BJ (cell line): ENCODE data around the gene GNB5. TPM values are rescaled to one million over a fixed set of nuclear protein-coding genes. Genes with fewer than 3 reads are reported as not detected.

ENCODE experiments used
- CTCF ChIA-PET: fragments of 350-600 bp; formaldehyde crosslinking; extraction: SDS; loops from one replicate; lab custom pipeline; 2021; ENCODE audit warnings: antibody characterized with exemption, inconsistent platforms; lab: Yijun Ruan, JAX
- POLR2A ChIA-PET: fragments of 300-600 bp; sonication (Branson Sonifier 250); formaldehyde crosslinking; extraction: SDS; loops from one replicate; lab custom pipeline; 2021; ENCODE audit warnings: antibody characterized with exemption; lab: Charles Lee
- DNase-seq: peaks from one replicate; pipeline ENCODE4 v3.0.0-alpha.2; 2011; ENCODE audit warnings: low read depth
- H3K27me3 ChIP-seq: 2 replicates; pipeline ENCODE4 v1.6.0; 2011; ENCODE audit warnings: low read length; ENCODE audit not compliant: control insufficient read depth, insufficient read depth
- H3K36me3 ChIP-seq: 2 replicates; pipeline ENCODE4 v1.5.1; 2011; ENCODE audit warnings: low read length; ENCODE audit not compliant: control insufficient read depth, insufficient read depth
- H3K4me3 ChIP-seq: 2 replicates; pipeline ENCODE4 v1.5.1; 2011; ENCODE audit warnings: low read depth, mild to moderate bottlenecking, control low read depth, low read length
- polyA plus RNA-seq: library from polyadenylated mRNA; depleted of rRNA; stranded (reverse); fragments of >200 nt; gene quantifications from 2 replicates; pipeline ENCODE4 v1.2.3, GENCODE V29; 2011
- TF ChIP-seq, protein P1 (sequence below): IDR thresholded peaks from 2 replicates; pipeline ENCODE4 v1.5.1; 2011; ENCODE audit warnings: low read depth, mild to moderate bottlenecking, control low read depth, inconsistent platforms, low read length, moderate library complexity; ENCODE audit not compliant: insufficient read depth

GNB5 gene
- polyA plus RNA-seq, 1 experiment, result 63.0 TPM

DNA sequence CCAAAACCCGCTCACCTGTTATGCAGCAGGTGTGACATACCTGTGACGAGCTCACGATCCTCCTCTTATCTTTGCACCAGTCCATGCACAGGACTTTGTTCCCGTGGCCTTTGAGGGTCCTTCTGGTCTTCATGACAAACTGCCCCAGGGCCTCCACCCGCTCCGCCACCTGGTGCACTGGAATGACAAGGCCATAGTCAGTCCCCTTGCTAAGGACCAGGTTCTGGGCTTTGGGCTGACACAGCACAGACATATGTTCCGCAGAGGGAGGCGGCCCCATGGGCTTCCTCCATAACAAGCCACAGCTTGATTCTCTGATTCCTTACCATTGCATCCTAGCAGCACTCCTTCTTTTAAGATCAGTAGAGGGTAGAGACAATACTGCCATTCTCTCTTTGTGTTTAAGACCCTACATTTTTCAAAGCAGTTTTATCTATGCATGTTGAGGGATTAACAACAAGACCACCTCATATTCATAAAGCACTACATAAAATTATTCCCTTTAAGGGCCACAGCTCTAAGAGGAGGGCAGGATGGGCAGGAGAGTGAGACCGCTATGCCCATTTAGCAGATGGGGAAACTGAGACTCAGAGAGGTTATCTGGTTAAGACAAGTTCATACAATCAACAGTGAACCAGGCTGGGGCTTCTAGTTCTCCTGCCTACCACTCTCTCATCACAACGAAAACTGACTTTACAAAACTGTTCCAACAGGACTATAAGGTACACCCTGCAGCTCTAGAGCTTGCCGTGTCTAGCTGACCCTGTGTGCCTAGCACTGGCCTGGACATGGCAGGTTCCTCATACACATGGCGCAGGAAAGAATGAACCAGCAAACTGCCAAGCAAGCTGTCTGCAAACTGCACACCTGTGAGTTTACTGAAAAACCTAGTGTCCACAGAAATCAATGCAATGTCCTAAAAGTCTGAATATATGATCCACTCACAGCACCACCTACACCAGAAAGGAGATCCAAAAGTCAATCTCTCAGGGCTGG is 37.0 kb downstream of the GNB5 start:
- DNase-seq, result no peak
- TF ChIP-seq, protein P1, sequence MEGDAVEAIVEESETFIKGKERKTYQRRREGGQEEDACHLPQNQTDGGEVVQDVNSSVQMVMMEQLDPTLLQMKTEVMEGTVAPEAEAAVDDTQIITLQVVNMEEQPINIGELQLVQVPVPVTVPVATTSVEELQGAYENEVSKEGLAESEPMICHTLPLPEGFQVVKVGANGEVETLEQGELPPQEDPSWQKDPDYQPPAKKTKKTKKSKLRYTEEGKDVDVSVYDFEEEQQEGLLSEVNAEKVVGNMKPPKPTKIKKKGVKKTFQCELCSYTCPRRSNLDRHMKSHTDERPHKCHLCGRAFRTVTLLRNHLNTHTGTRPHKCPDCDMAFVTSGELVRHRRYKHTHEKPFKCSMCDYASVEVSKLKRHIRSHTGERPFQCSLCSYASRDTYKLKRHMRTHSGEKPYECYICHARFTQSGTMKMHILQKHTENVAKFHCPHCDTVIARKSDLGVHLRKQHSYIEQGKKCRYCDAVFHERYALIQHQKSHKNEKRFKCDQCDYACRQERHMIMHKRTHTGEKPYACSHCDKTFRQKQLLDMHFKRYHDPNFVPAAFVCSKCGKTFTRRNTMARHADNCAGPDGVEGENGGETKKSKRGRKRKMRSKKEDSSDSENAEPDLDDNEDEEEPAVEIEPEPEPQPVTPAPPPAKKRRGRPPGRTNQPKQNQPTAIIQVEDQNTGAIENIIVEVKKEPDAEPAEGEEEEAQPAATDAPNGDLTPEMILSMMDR, result no peak
- Histone ChIP-seq H3K36me3 (peaks cover 13% of the 10 kb centered on the region), H3K27me3 (no peaks in the 10 kb centered on the region), H3K4me3 (no peak overlapping the region)
- POLR2A ChIA-PET, result no interaction called here
- CTCF ChIA-PET, result interaction anchor here (0.6 to 1.1 kb wide), 7 partner anchors 8 to 197 kb away, joined by 3 read pairs; no protein-coding TSS in a partner anchor

GRCh38 chr15:52151353-52151752 is 39.8 kb downstream of the GNB5 start:
- H3K27me3 ChIP-seq, result no peaks in the 10 kb centered on the region
- no peak for DNase-seq
- peaks cover 12% of the 10 kb centered on the region for H3K36me3 ChIP-seq
- TF ChIP-seq, protein P1, result no peak
- no peak overlapping the region for H3K4me3 ChIP-seq
- POLR2A ChIA-PET, result no interaction called here
- CTCF ChIA-PET, result no interaction called here

DNA sequence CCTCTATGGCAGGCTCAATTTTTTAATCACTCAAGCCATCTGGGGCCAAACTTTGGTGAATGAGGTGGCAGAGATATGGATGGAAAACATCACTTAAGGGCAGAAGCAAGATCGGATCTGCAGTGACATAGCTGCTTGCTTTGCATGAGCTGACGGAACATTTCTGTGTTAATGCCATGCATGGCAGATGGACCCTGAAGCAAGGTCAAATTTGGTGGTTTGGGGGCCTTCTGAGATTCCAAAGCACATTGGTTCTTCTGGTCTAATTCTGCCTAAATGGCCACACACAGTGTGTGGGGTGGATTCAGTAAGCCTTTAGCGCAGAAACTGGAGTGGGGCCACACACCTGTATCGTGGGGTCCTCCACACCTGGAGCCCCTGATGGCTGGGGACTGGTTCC is 40.3 kb downstream of the GNB5 start:
- DNase-seq, result no peak

DNA sequence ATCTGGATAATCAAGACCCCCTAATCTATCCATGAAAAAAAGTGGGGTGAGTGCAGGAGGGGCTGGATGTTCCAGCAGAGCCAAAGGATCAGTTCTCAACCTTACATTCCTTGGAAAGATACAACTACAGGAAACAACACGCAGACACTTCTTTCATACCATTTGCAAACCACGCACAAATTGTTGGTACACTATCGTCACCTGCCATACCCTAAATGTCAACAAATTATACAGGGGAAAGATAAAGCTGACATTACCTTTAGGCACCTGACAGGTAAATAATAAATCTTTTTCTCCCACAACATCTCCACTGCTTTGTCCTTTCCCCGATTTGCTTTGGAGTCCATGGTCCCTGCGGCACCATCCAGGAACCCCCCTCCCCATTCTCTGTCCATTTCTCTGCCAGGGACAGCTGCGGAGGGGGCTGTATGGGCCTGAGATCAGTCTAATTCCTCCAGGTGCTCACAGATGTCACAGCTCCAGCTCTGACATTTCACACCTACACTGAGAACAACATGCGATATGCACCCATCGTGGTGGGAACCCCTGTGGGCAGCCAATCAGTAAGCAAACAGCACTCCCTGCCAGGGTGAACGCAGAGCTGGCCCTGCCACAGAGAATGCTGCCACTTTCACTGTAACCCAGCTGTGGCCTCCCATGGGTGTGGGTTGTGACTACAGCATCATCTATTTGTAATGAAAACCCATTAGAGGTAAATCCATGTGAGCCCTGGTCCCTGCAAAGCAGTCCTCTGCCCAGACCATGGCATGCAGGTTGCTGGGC is 41.0 kb downstream of the GNB5 start:
- POLR2A ChIA-PET, result no interaction called here

More for the DNA sequence above, 40.3 kb downstream of the GNB5 start:
- Histone ChIP-seq H3K4me3 (no peak overlapping the region), H3K27me3 (no peaks in the 10 kb centered on the region), H3K36me3 (peaks cover 12% of the 10 kb centered on the region)
- POLR2A ChIA-PET, result no interaction called here
- CTCF ChIA-PET, result no interaction called here
- TF ChIP-seq, protein P1, result no peak

More for the DNA sequence above, 41.0 kb downstream of the GNB5 start:
- CTCF ChIA-PET, result interaction anchor here (0.8 to 1.9 kb wide), 2 partner anchors 10 to 11 kb away, joined by 3 to 4 read pairs; no protein-coding TSS in a partner anchor
- DNase-seq, result no peak
- Histone ChIP-seq H3K36me3 (peaks cover 12% of the 10 kb centered on the region), H3K4me3 (no peak overlapping the region), H3K27me3 (no peaks in the 10 kb centered on the region)
- TF ChIP-seq, protein P1, result no peak
